A673 (cell line): ENCODE data around the gene ID4.

Source experiments
- EZH2 ChIP-seq: fragments of 200-600 bp; sonication (generic); IDR thresholded peaks from 2 replicates; pipeline ENCODE4 v1.6.1; 2017; ENCODE audit warnings: borderline replicate concordance, low read depth, mild to moderate bottlenecking, mixed read lengths, antibody characterized with exemption, low read length; ENCODE audit not compliant: poor library complexity, severe bottlenecking
- TF ChIP-seq, protein P1 (sequence below): fragments of 300-800, 200-600 bp; sonication (generic); conservative IDR thresholded peaks from 2 replicates; pipeline ENCODE4 v1.5.1; 2017; ENCODE audit warnings: low read depth, mild to moderate bottlenecking, antibody characterized with exemption, low read length, moderate library complexity, mixed read lengths

- no peak for TF ChIP-seq EZH2
- TF ChIP-seq, protein P1, sequence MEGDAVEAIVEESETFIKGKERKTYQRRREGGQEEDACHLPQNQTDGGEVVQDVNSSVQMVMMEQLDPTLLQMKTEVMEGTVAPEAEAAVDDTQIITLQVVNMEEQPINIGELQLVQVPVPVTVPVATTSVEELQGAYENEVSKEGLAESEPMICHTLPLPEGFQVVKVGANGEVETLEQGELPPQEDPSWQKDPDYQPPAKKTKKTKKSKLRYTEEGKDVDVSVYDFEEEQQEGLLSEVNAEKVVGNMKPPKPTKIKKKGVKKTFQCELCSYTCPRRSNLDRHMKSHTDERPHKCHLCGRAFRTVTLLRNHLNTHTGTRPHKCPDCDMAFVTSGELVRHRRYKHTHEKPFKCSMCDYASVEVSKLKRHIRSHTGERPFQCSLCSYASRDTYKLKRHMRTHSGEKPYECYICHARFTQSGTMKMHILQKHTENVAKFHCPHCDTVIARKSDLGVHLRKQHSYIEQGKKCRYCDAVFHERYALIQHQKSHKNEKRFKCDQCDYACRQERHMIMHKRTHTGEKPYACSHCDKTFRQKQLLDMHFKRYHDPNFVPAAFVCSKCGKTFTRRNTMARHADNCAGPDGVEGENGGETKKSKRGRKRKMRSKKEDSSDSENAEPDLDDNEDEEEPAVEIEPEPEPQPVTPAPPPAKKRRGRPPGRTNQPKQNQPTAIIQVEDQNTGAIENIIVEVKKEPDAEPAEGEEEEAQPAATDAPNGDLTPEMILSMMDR: no peak
Measured at GRCh38 chr6:19836799-19837510, at the start of gene ID4.
